Tibial artery (tissue), 4 donors: Measurements from ENCODE around the gene LCE1B.

Source experiments
- DNase-seq, 2 donors: peaks; one replicate each; pipeline ENCODE4 v3.0.0-alpha.2; 2019
- H3K27ac ChIP-seq, 2 donors: fragments of 200-600 bp; sonication (generic) in 1 of 2; 1 replicate in 1 of 2; 2 replicates in 1 of 2; pipeline ENCODE4 v1.5.1; 2018 to 2019; ENCODE audit warnings: mild to moderate bottlenecking in 1 of 2
- H3K27me3 ChIP-seq, 2 donors: fragments of 200-600 bp; sonication (generic) in 1 of 2; one replicate each; pipeline versions ENCODE4 v1.5.1 to v1.6.0; 2016 to 2019
- H3K36me3 ChIP-seq, 3 donors: fragments of 200-600 bp; sonication (generic) in 2 of 3; one replicate each; pipeline ENCODE4 v1.5.1; 2016 to 2019; ENCODE audit warnings: mild to moderate bottlenecking in 2 of 3
- H3K4me1 ChIP-seq, 4 donors: fragments of 200-600 bp; sonication (generic) in 2 of 4; 1 replicate in 3 of 4; 2 replicates in 1 of 4; pipeline ENCODE4 v1.5.1; 2016 to 2019
- H3K4me3 ChIP-seq, 2 donors: fragments of 200-600 bp; sonication (generic) in 1 of 2; 1 replicate in 1 of 2; 2 replicates in 1 of 2; pipeline ENCODE4 v1.5.1; 2018 to 2019; ENCODE audit warnings: mild to moderate bottlenecking in 2 of 2
- H3K9me3 ChIP-seq, 3 donors: fragments of 200-600 bp; sonication (generic) in 1 of 3; one replicate each; pipeline ENCODE4 v1.5.1; 2016 to 2019
- intact Hi-C: fragments of 100-400 bp; cut with DNase I; formaldehyde crosslinking; loops from one replicate; pipeline ENCODE4 v1.15.0; 2023; ENCODE audit warnings: low total_unique reads
- TF ChIP-seq, protein P1 (sequence below), 2 experiments: fragments of 200-600 bp in 1 of 2; fragments of 450-650 bp in 1 of 2; IDR thresholded peaks; one replicate each; pipeline ENCODE4 v1.5.1; 2017 to 2019; ENCODE audit warnings: antibody characterized with exemption in 2 of 2, mild to moderate bottlenecking in 1 of 2, moderate library complexity in 1 of 2

LCE1B gene

DNA sequence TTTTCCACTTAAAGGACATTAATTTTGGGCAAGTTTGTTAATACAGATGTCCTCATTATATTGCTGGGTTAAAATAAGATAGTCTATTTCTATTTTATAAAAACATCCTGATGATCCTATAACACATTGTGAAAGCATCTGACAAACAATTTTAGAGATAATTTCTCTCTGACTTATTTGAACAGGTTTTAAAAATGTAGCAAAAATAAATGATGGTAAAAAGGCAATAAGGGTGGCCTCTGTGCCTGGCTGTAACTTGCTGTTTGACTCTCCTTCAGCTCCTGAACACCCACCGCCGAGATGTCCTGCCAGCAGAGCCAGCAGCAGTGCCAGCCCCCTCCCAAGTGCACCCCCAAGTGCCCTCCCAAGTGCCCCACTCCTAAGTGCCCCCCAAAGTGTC is 15.4 kb downstream of the LCE1B start, which contains the start of gene LCE1A:
Gene LCE1A (plus strand): TSS at position 301 of the 400 bp plus-strand sequence. CDS start 0 bp downstream, at position 301.
- Histone ChIP-seq H3K27me3 (no peaks in the 10 kb centered on the region), H3K36me3 (no peaks in the 10 kb centered on the region), H3K27ac (no peak within 1 kb of the TSS), H3K4me3 (no peak within 1 kb of the TSS), H3K9me3 (no peaks in the 10 kb centered on the region), H3K4me1 (no peaks in the 10 kb centered on the region)
- TF ChIP-seq, protein P1, sequence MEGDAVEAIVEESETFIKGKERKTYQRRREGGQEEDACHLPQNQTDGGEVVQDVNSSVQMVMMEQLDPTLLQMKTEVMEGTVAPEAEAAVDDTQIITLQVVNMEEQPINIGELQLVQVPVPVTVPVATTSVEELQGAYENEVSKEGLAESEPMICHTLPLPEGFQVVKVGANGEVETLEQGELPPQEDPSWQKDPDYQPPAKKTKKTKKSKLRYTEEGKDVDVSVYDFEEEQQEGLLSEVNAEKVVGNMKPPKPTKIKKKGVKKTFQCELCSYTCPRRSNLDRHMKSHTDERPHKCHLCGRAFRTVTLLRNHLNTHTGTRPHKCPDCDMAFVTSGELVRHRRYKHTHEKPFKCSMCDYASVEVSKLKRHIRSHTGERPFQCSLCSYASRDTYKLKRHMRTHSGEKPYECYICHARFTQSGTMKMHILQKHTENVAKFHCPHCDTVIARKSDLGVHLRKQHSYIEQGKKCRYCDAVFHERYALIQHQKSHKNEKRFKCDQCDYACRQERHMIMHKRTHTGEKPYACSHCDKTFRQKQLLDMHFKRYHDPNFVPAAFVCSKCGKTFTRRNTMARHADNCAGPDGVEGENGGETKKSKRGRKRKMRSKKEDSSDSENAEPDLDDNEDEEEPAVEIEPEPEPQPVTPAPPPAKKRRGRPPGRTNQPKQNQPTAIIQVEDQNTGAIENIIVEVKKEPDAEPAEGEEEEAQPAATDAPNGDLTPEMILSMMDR (IDR thresholded peaks at IDR 0.05) = no peak
- no peak for DNase-seq
- intact Hi-C loops = no loop called here

DNA sequence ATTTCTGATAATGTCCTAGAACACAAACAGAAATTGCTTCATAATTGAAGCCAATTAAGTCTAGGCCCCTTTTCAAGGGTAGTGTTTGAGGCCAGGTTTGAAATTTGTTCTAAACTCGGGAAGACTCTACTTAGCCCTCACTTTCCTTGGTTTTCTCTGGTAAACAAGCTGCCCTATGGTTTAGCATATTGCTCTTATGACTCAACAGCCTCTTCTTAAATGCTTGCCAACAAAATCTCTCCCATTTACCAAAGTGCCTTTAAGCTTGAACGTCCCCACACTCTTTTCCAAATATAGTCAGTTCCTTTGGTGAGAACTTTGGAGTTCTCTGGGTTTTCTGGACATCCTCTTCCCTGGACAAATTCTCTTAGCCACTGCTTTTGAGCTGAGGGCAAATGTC is 25.1 kb downstream of the LCE1B start:
- H3K27me3 ChIP-seq = no peaks in the 10 kb centered on the region
- intact Hi-C loops = no loop called here
- no peak overlapping the region for H3K4me3 ChIP-seq
- no peaks in the 10 kb centered on the region for H3K36me3 ChIP-seq
- DNase-seq = no peak
- H3K4me1 ChIP-seq = no peaks in the 10 kb centered on the region
- H3K9me3 ChIP-seq = no peaks in the 10 kb centered on the region
- TF ChIP-seq, protein P1 (IDR thresholded peaks at IDR 0.05) = no peak
- no peak overlapping the region for H3K27ac ChIP-seq

DNA sequence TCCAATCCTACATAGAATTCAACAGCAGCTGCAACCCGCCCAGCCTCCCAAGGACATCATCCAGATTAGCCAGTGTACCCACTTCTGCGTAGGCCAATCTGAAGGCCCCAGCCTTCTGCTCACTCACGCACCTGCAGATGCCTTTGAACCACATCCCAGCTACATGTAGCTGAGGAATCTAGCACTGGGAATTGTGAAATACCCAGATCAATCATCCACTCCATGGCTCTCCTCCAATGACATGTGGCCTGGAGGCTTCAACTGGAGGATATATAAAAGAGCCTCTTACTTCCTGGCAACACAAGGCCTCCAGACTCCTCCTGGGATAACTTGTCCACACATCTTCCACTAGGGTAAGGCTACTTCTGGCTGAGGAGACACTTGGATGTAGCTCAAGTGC is 30.8 kb downstream of the LCE1B start, which contains the start of gene LCE6A:
Gene LCE6A (plus strand): TSS at position 301 of the 400 bp plus-strand sequence. CDS start 665 bp downstream, outside the sequence.
- no peak for DNase-seq
- no peaks in the 10 kb centered on the region for H3K27me3 ChIP-seq
- H3K27ac ChIP-seq = no peak within 1 kb of the TSS
- TF ChIP-seq, protein P1 (IDR thresholded peaks at IDR 0.05) = no peak
- H3K9me3 ChIP-seq = no peaks in the 10 kb centered on the region
- H3K4me1 ChIP-seq = no peaks in the 10 kb centered on the region
- intact Hi-C loops = no loop called here
- H3K4me3 ChIP-seq = no peak within 1 kb of the TSS
- no peaks in the 10 kb centered on the region for H3K36me3 ChIP-seq

DNA sequence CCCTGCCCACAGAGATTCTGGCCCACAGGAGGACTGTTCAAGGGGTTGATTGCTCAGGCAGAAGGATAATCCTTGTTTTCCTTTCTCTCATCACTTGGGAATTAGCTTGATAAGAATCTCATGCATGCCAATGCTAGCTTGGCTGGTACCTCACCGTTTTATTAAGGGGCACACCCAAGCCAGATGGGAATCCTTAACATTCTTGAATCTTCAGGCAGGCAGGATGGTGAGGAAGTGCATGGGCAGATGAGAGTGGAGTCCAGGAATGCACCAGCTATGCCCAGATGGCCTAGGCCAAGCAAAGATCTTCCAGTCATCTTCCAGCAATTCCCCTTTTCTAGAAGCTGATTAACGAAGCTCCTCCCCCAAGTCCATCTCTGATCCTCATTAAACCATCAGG is 43.9 kb downstream of the LCE1B start:
- DNase-seq = no peak
- Histone ChIP-seq H3K27ac (no peak overlapping the region), H3K4me1 (no peaks in the 10 kb centered on the region), H3K9me3 (no peaks in the 10 kb centered on the region), H3K4me3 (no peak overlapping the region), H3K36me3 (no peaks in the 10 kb centered on the region), H3K27me3 (no peaks in the 10 kb centered on the region)
- TF ChIP-seq, protein P1 (IDR thresholded peaks at IDR 0.05) = no peak
- intact Hi-C loops = no loop called here

DNA sequence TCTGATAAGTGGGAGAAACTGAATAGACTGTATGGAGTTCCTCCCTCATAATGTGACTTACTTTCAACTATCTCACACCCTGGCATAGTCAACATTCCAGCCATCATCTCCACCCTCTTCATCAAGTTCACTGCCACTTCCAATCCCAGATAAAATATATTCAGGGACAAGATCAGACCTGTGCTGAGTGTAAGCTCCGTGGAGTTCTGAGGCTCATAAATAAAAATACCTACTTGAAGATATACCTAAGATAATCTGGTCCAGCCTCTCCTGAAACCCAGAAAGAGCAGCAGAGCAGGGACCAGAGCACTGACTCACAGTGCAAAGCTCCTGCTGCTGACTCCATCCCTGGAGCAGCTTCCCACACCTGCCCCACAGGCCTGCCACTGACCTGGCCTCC is 46.3 kb downstream of the LCE1B start:
- no peaks in the 10 kb centered on the region for H3K9me3 ChIP-seq
- no peak overlapping the region for H3K27ac ChIP-seq
- no peaks in the 10 kb centered on the region for H3K4me1 ChIP-seq
- intact Hi-C loops = no loop called here
- H3K4me3 ChIP-seq = no peak overlapping the region
- no peaks in the 10 kb centered on the region for H3K36me3 ChIP-seq
- TF ChIP-seq, protein P1 (IDR thresholded peaks at IDR 0.05) = no peak
- no peak for DNase-seq
- H3K27me3 ChIP-seq = no peaks in the 10 kb centered on the region

DNA sequence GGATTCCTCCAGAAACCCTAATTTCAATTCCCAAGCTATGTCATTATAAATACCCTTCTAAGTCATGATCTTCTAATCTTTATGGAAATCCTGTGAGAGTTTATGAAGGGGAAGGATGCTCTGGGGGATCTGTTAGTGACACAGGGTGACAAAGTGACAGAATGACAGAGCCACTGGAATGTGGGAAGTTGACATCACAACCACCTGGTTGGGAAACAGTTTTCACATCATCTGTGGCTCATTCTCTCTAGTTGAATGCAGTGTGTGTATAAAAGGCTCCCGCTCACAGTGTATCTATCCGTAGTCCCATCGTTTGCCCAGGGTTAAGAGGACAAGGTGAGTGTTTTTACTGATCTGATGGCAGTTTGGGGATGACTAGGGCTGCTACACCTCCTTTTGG is 47.9 kb downstream of the LCE1B start, which contains the start of gene LCE7A:
Gene LCE7A (plus strand): TSS at position 301 of the 400 bp plus-strand sequence. CDS start 702 bp downstream, outside the sequence.
- Histone ChIP-seq H3K27ac (no peak within 1 kb of the TSS), H3K4me1 (no peaks in the 10 kb centered on the region), H3K36me3 (no peaks in the 10 kb centered on the region), H3K4me3 (no peak within 1 kb of the TSS), H3K27me3 (no peaks in the 10 kb centered on the region), H3K9me3 (no peaks in the 10 kb centered on the region)
- TF ChIP-seq, protein P1 (IDR thresholded peaks at IDR 0.05) = no peak
- intact Hi-C loops = no loop called here
- no peak for DNase-seq
